GM12878 (cell line): Measurements from ENCODE around the gene LYZL2. TPM values are rescaled to one million over a fixed set of nuclear protein-coding genes. Genes with fewer than 3 reads are reported as not detected.
A peak's percentile ranks its signal among the peaks of the same experiment; 100 is the strongest.
"Not testable (repeated sequence)": the region's sequence is repeated elsewhere in the genome, so short reads cannot be mapped to it uniquely, and the experiment has no call there.

Experiments
- ATAC-seq: fragments of 200-7000 bp; cut with Tn5 transposase; 3 replicates; pipeline ENCODE4 v1.9.1; 2020; ENCODE audit warnings: mild to moderate bottlenecking, moderate library complexity
- BruUV-seq: library from RNA; stranded (reverse); fragments of 400-500 nt; replicated peaks from 2 replicates; lab custom pipeline; 2021; lab: Mats Ljungman, UMichigan
- CTCF ChIA-PET: fragments of 300-600 bp; sonication (Branson Sonifier 250); formaldehyde crosslinking; extraction: SDS; loops from one replicate; lab custom pipeline; 2021; ENCODE audit warnings: inconsistent platforms; lab: Yijun Ruan, JAX
- POLR2A ChIA-PET: fragments of 350-600 bp; formaldehyde crosslinking; extraction: SDS; loops from one replicate; lab custom pipeline; 2021; ENCODE audit warnings: inconsistent platforms; lab: Charles Lee
- RAD21 ChIA-PET: fragments of 300-600 bp; sonication (Branson Sonifier 250); formaldehyde crosslinking; loops from one replicate; lab custom pipeline; 2023; ENCODE audit warnings: antibody characterized with exemption; ENCODE audit not compliant: unreplicated experiment; lab: Charles Lee
- SMC1A ChIA-PET: fragments of 300-600 bp; sonication (Branson Sonifier 250); formaldehyde crosslinking; loops from one replicate; lab custom pipeline; 2023; ENCODE audit not compliant: unreplicated experiment, uncharacterized antibody; lab: Charles Lee
- DNase-seq: peaks from one replicate; pipeline ENCODE4 v3.0.0-alpha.2; 2011; ENCODE audit warnings: low read depth, low spot score
- FAIRE-seq: peaks from 3 replicates; lab custom pipeline; 2011; peaks lifted over from hg19 to GRCh38; lab: Jason Lieb, UNC
- H2AFZ ChIP-seq: 2 replicates; pipeline ENCODE4 v1.6.0; 2011; ENCODE audit warnings: low read depth, low read length, control low read depth; ENCODE audit not compliant: control insufficient read depth
- H3K27ac ChIP-seq: 2 replicates; pipeline ENCODE4 v1.5.1; 2011; ENCODE audit warnings: control low read depth; ENCODE audit not compliant: control insufficient read depth, insufficient read depth
- H3K27me3 ChIP-seq, 2 experiments: replicated peaks in 1 of 2; 2 replicates each; pipeline versions ENCODE4 v1.6.0 to v1.6.1; 2011; ENCODE audit warnings: low read length in 1 of 2; ENCODE audit not compliant: control insufficient read depth in 2 of 2, insufficient read depth in 2 of 2
- H3K36me3 ChIP-seq, 2 experiments: 2 replicates each; pipeline ENCODE4 v1.5.1; 2011; ENCODE audit warnings: low read length in 1 of 2; ENCODE audit not compliant: control insufficient read depth in 2 of 2, insufficient read depth in 2 of 2
- H3K4me1 ChIP-seq: 2 replicates; pipeline ENCODE4 v1.6.1; 2011; ENCODE audit warnings: mild to moderate bottlenecking, low read length, moderate library complexity, mixed read lengths; ENCODE audit not compliant: control insufficient read depth, insufficient read depth
- H3K4me2 ChIP-seq: 2 replicates; pipeline ENCODE4 v1.6.0; 2011; ENCODE audit warnings: control low read depth; ENCODE audit not compliant: control insufficient read depth, insufficient read depth
- H3K4me3 ChIP-seq: fragments of 200-600 bp; sonication (generic); 2 replicates; pipeline ENCODE4 v1.5.1; 2016
- H3K79me2 ChIP-seq: 2 replicates; pipeline ENCODE4 v1.6.0; 2011; ENCODE audit warnings: low read length; ENCODE audit not compliant: control insufficient read depth, insufficient read depth
- H3K9ac ChIP-seq: 2 replicates; pipeline ENCODE4 v1.8.0; 2011; ENCODE audit warnings: low read length, control low read depth, mixed read lengths; ENCODE audit not compliant: control insufficient read depth, insufficient read depth
- H3K9me3 ChIP-seq: replicated peaks from 3 replicates; pipeline ENCODE4 v1.5.1; 2011; ENCODE audit warnings: mild to moderate bottlenecking, low read length; ENCODE audit not compliant: control insufficient read depth, insufficient read depth
- H4K20me1 ChIP-seq: 2 replicates; pipeline ENCODE4 v1.6.0; 2011; ENCODE audit not compliant: control insufficient read depth, insufficient read depth
- WGBS: methylation state at CpG from one replicate; pipeline ENCODE4 v1.1.6; 2016; ENCODE audit warnings: low lambda C conversion rate; ENCODE audit not compliant: insufficient replicate concordance, insufficient coverage; ENCODE audit errors: missing lambda C conversion rate; 5-methylcytosine and 5-hydroxymethylcytosine counted together
- in situ Hi-C: fragments of 300-500 bp; cut with MboI; formaldehyde crosslinking; loops from 9 replicates; pipeline ENCODE4 v1.14.3; 2018; ENCODE audit warnings: mixed read lengths
- intact Hi-C: fragments of 100-400 bp; cut with micrococcal nuclease; formaldehyde crosslinking; loops from one replicate; pipeline ENCODE4 v1.14.2; 2022; ENCODE audit not compliant: unreplicated experiment
- polyA plus RNA-seq, 11 experiments: library from polyadenylated mRNA; depleted of rRNA in 4 of 11; unstranded in 6 of 11; stranded (reverse) in 5 of 11; fragments of >200 nt; fragmentation: Nextera tagmentation in 4 of 11; fragmentation: Illumina TruSeq in 1 of 11; extraction: Ambion mirVana in 4 of 11; extraction: Trizol in 1 of 11; gene quantifications; 1 replicate in 1 of 11; 2 replicates in 10 of 11; pipeline versions ENCODE4 v1.2.1 to v1.2.3, GENCODE V29; 2011 to 2016; ENCODE audit warnings: inconsistent platforms in 2 of 11, missing spikeins in 2 of 11, low read depth in 1 of 11
- total RNA-seq, 4 experiments: library from RNA; depleted of rRNA in 3 of 4; stranded (reverse); fragments of >200 nt in 3 of 4; fragmentation: Illumina TruSeq in 1 of 4; extraction: Trizol in 1 of 4; gene quantifications; 2 replicates each; pipeline versions ENCODE4 v1.2.1 to v1.2.3, GENCODE V29; 2013 to 2021

The LYZL2 gene
- total and polyA plus RNA-seq, 10 of the 15 experiments (the other 5 are each of a cell fraction or from before 2014, with no cell fraction given) = not detected

- H3K36me3 ChIP-seq, H2AFZ ChIP-seq, intact Hi-C loops, SMC1A ChIA-PET, DNase-seq, H3K79me2 ChIP-seq, H3K4me2 ChIP-seq, H3K27ac ChIP-seq, FAIRE-seq, H3K4me1 ChIP-seq, H3K9me3 ChIP-seq, RAD21 ChIA-PET, H3K4me3 ChIP-seq, POLR2A ChIA-PET, H3K9ac ChIP-seq, H4K20me1 ChIP-seq, CTCF ChIA-PET, H3K27me3 ChIP-seq: not testable (repeated sequence)
- ATAC-seq = 0 out of 3 replicates have a peak, but pooled peaks have one; percentile 14
- 44% methylated on average over 5 of the region's 13 CpGs for WGBS
- BruUV-seq = TSS peak; percentile 62
- in situ Hi-C loops = loop anchor here (5.0 kb wide), 1 partner anchor 1161 kb away; no protein-coding TSS in a partner anchor
Observed at GRCh38 chr10:30673262-30673661, 43.7 kb upstream of the LYZL2 start.

- RAD21 ChIA-PET = interaction anchor here (2.0 kb wide), 1 partner anchor 112 kb away, joined by 8 read pairs; no protein-coding TSS in a partner anchor
- H3K4me1 ChIP-seq, H3K27ac ChIP-seq, H3K9ac ChIP-seq, H3K79me2 ChIP-seq, FAIRE-seq, H2AFZ ChIP-seq, ATAC-seq, H3K36me3 ChIP-seq, H3K4me2 ChIP-seq, intact Hi-C loops, POLR2A ChIA-PET, H3K9me3 ChIP-seq, H4K20me1 ChIP-seq, BruUV-seq, DNase-seq, H3K27me3 ChIP-seq, H3K4me3 ChIP-seq: not testable (repeated sequence)
- SMC1A ChIA-PET = interaction anchor here (0.9 to 5.0 kb wide), 5 partner anchors 15 to 352 kb away, joined by 3 to 30 read pairs (median 3); no protein-coding TSS in a partner anchor
- WGBS = 67% methylated on average over 4 of the region's 4 CpGs
- in situ Hi-C loops = loop anchor here (5.0 kb wide), 1 partner anchor 1160 kb away; no protein-coding TSS in a partner anchor
- CTCF ChIA-PET = interaction anchor here (0.5 to 3.9 kb wide), 9 partner anchors 9 to 885 kb away, joined by 3 to 50 read pairs (median 8); no protein-coding TSS in a partner anchor
Observed at GRCh38 chr10:30672338-30672737, 42.8 kb upstream of the LYZL2 start.
